Measurements from ENCODE around the gene NEURL2. TPM values are rescaled to one million over a fixed set of nuclear protein-coding genes. Genes with fewer than 3 reads are reported as not detected.

Gene NEURL2
- total RNA-seq, 4 donors from 2014 or later: 8.5 to 32.0 (median 11.6) TPM

GRCh38 chr20:45896641-45897161 lies 5.7 kb upstream of the NEURL2 start:
- no peak for TF ChIP-seq CTCF (IDR thresholded peaks at IDR 0.05)
- ATAC-seq (ENCODE audit: low FRiP score): no peak
- no peak for DNase-seq (ENCODE audit: low spot score)

GRCh38 chr20:45894797-45895196 lies 3.8 kb upstream of the NEURL2 start:
- no peak for DNase-seq (ENCODE audit: low spot score)
- ATAC-seq (ENCODE audit: low FRiP score): no peak
- no peak for TF ChIP-seq CTCF (IDR thresholded peaks at IDR 0.05)

GRCh38 chr20:45893831-45894230 lies 2.8 kb upstream of the NEURL2 start:
- no peak for TF ChIP-seq CTCF (IDR thresholded peaks at IDR 0.05)
- DNase-seq (ENCODE audit: low spot score): no peak
- ATAC-seq (ENCODE audit: low FRiP score): no peak

- ATAC-seq (ENCODE audit: low FRiP score) (no peak), DNase-seq (ENCODE audit: low spot score) (no peak)
- TF ChIP-seq CTCF (IDR thresholded peaks at IDR 0.05): no peak
Measured at GRCh38 chr20:45892828-45893500, 2.0 kb upstream of the NEURL2 start.

GRCh38 chr20:45892049-45892825 lies 1.2 kb upstream of the NEURL2 start:
- DNase-seq (ENCODE audit: low spot score) (no peak), ATAC-seq (ENCODE audit: low FRiP score) (no peak)
- no peak for TF ChIP-seq CTCF (IDR thresholded peaks at IDR 0.05)

GRCh38 chr20:45890077-45890984 lies 677 bp downstream of the NEURL2 start:
- TF ChIP-seq CTCF (IDR thresholded peaks at IDR 0.05): peak in 1 of 3 donors; percentile 31
- DNase-seq (ENCODE audit: low spot score): peak; percentile 80
- ATAC-seq (ENCODE audit: low FRiP score): peak; percentile 83

All from omental fat pad (tissue), 4 donors.